ENCODE data around the gene PGP.

DNA sequence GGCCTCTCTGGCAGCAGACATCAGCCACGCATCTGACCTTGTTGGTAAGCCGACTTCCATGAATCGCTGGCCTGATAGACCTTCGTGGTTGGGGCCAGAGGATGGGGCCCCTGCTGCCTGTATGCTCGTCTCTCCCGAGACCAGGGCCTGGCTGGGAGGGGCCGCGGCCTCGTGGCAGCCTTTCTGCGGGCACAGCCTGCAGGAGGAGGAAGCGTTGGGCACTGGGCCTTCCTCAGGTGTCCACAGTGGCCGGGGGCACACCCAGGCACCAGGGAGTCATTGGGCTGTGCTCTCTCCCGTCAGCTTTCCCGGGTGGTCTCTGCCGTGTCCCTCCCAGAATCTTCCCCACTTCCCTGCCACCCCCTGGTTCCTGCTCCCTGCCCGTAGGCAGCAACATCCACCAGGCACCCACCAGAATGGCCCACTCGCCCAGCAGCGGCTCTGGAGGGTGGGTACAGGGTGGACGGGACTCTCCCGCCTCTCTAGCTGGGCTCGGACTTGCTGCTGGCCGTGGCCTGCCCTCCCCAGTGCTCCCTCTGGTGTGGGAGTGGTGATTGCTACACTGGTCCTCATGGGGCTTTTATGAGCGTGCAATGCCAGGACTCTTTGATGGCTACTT is 15.1 kb upstream of the PGP start:
- no peak for TF ChIP-seq EZH2 (IDR thresholded peaks at IDR 0.05; ENCODE audit: borderline replicate concordance, low read length)
- TF ChIP-seq, protein P1, sequence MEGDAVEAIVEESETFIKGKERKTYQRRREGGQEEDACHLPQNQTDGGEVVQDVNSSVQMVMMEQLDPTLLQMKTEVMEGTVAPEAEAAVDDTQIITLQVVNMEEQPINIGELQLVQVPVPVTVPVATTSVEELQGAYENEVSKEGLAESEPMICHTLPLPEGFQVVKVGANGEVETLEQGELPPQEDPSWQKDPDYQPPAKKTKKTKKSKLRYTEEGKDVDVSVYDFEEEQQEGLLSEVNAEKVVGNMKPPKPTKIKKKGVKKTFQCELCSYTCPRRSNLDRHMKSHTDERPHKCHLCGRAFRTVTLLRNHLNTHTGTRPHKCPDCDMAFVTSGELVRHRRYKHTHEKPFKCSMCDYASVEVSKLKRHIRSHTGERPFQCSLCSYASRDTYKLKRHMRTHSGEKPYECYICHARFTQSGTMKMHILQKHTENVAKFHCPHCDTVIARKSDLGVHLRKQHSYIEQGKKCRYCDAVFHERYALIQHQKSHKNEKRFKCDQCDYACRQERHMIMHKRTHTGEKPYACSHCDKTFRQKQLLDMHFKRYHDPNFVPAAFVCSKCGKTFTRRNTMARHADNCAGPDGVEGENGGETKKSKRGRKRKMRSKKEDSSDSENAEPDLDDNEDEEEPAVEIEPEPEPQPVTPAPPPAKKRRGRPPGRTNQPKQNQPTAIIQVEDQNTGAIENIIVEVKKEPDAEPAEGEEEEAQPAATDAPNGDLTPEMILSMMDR (conservative IDR thresholded peaks at IDR 0.05 in 1 of 2, IDR thresholded peaks at IDR 0.05 in 1 of 2; ENCODE audit: extremely low read depth in 1 of 2, insufficient read depth in 1 of 2, low read depth in 1 of 2, low read length in 2 of 2) = no peak

Measured in mammary epithelial cell (primary cell).